Thyroid gland (tissue), 4 donors: Measurements from ENCODE around the gene SASH3. TPM values are rescaled to one million over a fixed set of nuclear protein-coding genes. Genes with fewer than 3 reads are reported as not detected.

Experiments used
- DNase-seq, 2 donors: peaks; one replicate each; pipeline ENCODE4 v3.0.0-alpha.2; 2019
- H3K27ac ChIP-seq, 3 donors: fragments of 200-600 bp; sonication (generic); 1 replicate in 2 of 3; 2 replicates in 1 of 3; pipeline ENCODE4 v1.5.1; 2016 to 2019; ENCODE audit warnings: mild to moderate bottlenecking in 1 of 3, moderate library complexity in 1 of 3
- H3K27me3 ChIP-seq: fragments of 200-600 bp; sonication (generic); one replicate; pipeline ENCODE4 v1.5.1; 2019
- H3K36me3 ChIP-seq, 2 donors: fragments of 200-600 bp; sonication (generic); one replicate each; pipeline ENCODE4 v1.5.1; 2016 to 2019
- H3K4me1 ChIP-seq, 2 donors: fragments of 200-600 bp; sonication (generic); one replicate each; pipeline ENCODE4 v1.5.1; 2017 to 2019
- H3K4me3 ChIP-seq, 3 donors: fragments of 200-600 bp; sonication (generic); replicated peaks in 1 of 3; 1 replicate in 2 of 3; 2 replicates in 1 of 3; pipeline ENCODE4 v1.5.1; 2016; ENCODE audit warnings: mild to moderate bottlenecking in 1 of 3
- H3K9me3 ChIP-seq: fragments of 200-600 bp; sonication (generic); one replicate; pipeline ENCODE4 v1.5.1; 2017
- CTCF ChIP-seq, 6 experiments: fragments of 200-600 bp in 3 of 6; fragments of 450-650 bp in 3 of 6; sonication (generic) in 3 of 6; IDR thresholded peaks; one replicate each; pipeline ENCODE4 v1.5.1; 2016 to 2019; ENCODE audit warnings: antibody characterized with exemption in 6 of 6, mild to moderate bottlenecking in 2 of 6, inconsistent platforms in 1 of 6, moderate library complexity in 1 of 6
- POLR2A ChIP-seq, 2 donors: fragments of 450-650 bp; IDR thresholded peaks; one replicate each; pipeline ENCODE4 v1.6.1; 2017; ENCODE audit warnings: antibody characterized with exemption in 2 of 2, mild to moderate bottlenecking in 2 of 2, moderate library complexity in 1 of 2
- WGBS, 2 donors: methylation state at CpG; one replicate each; pipeline ENCODE4 v1.1.5; 2017; 5-methylcytosine and 5-hydroxymethylcytosine counted together
- intact Hi-C: fragments of 100-400 bp; cut with DNase I; formaldehyde crosslinking; loops from one replicate; pipeline ENCODE4 v1.15.1; 2023
- total RNA-seq, 4 donors: library from RNA; depleted of rRNA; stranded (reverse); fragments of >200 nt; gene quantifications; one replicate each; pipeline ENCODE4 v1.2.3, GENCODE V29; 2016

The SASH3 gene
- total RNA-seq, 4 donors from 2014 or later = 1.8 to 7.3 (median 3.0) TPM

- no peaks in the 10 kb centered on the region for H3K36me3 ChIP-seq
- no peak for TF ChIP-seq CTCF (IDR thresholded peaks at IDR 0.05)
- TF ChIP-seq POLR2A (IDR thresholded peaks at IDR 0.05) = no peak
- DNase-seq = no peak
- H3K27me3 ChIP-seq = no peaks in the 10 kb centered on the region
- H3K9me3 ChIP-seq = no peaks in the 10 kb centered on the region
- H3K4me3 ChIP-seq = no peak overlapping the region
- intact Hi-C loops = no loop called here
- no peaks in the 10 kb centered on the region for H3K4me1 ChIP-seq
- H3K27ac ChIP-seq = no peak overlapping the region
- WGBS, 2 donors = 88 to 92% methylated on average over 4 of the region's 4 CpGs
These were observed 25.1 kb downstream of the SASH3 start for GRCh38 chrX:129804806-129805205.

- Histone ChIP-seq H3K27ac (no peak overlapping the region), H3K27me3 (no peaks in the 10 kb centered on the region), H3K4me3 (no peak overlapping the region), H3K36me3 (no peaks in the 10 kb centered on the region), H3K9me3 (no peaks in the 10 kb centered on the region), H3K4me1 (no peaks in the 10 kb centered on the region)
- 77 to 85% methylated on average over 2 of the region's 2 CpGs for WGBS, 2 donors
- DNase-seq = no peak
- intact Hi-C loops = no loop called here
- TF ChIP-seq POLR2A (IDR thresholded peaks at IDR 0.05) (no peak), CTCF (IDR thresholded peaks at IDR 0.05) (no peak)
These were observed 28.5 kb downstream of the SASH3 start for GRCh38 chrX:129808158-129808828.

GRCh38 chrX:129808829-129809796, 29.4 kb downstream of the SASH3 start:
- TF ChIP-seq CTCF (IDR thresholded peaks at IDR 0.05) = no peak
- TF ChIP-seq POLR2A (IDR thresholded peaks at IDR 0.05) = no peak
- no peaks in the 10 kb centered on the region for H3K27me3 ChIP-seq
- H3K27ac ChIP-seq = no peak overlapping the region
- H3K36me3 ChIP-seq = no peaks in the 10 kb centered on the region
- H3K4me3 ChIP-seq = no peak overlapping the region
- intact Hi-C loops = no loop called here
- WGBS, 2 donors = 91 to 96% methylated on average over 7 of the region's 7 CpGs
- H3K9me3 ChIP-seq = no peaks in the 10 kb centered on the region
- no peak for DNase-seq
- no peaks in the 10 kb centered on the region for H3K4me1 ChIP-seq

- TF ChIP-seq CTCF (IDR thresholded peaks at IDR 0.05) (no peak), POLR2A (IDR thresholded peaks at IDR 0.05) (no peak)
- intact Hi-C loops = no loop called here
- no peak for DNase-seq
These were observed 34.1 kb downstream of the SASH3 start for GRCh38 chrX:129813662-129814368.

More at GRCh38 chrX:129813662-129814368, 34.1 kb downstream of the SASH3 start:
- no peaks in the 10 kb centered on the region for H3K4me1 ChIP-seq
- no peaks in the 10 kb centered on the region for H3K27me3 ChIP-seq
- no peaks in the 10 kb centered on the region for H3K9me3 ChIP-seq
- WGBS, 2 donors = 82 to 88% methylated on average over 6 of the region's 6 CpGs
- H3K4me3 ChIP-seq = no peak overlapping the region
- no peak overlapping the region for H3K27ac ChIP-seq
- no peaks in the 10 kb centered on the region for H3K36me3 ChIP-seq
